Peyer's patch (tissue), 4 donors: ENCODE data around the gene SPATA24. TPM values are rescaled to one million over a fixed set of nuclear protein-coding genes. Genes with fewer than 3 reads are reported as not detected.

Source experiments
- DNase-seq, 3 donors: peaks; one replicate each; pipeline ENCODE4 v3.0.0-alpha.2; 2017 to 2019
- H3K27ac ChIP-seq, 4 donors: fragments of 200-600 bp; sonication (generic); one replicate each; pipeline ENCODE4 v1.5.1; 2016 to 2019
- H3K27me3 ChIP-seq, 2 donors: fragments of 200-600 bp; sonication (generic); one replicate each; pipeline ENCODE4 v1.5.1; 2019
- H3K36me3 ChIP-seq, 3 donors: fragments of 200-600 bp; sonication (generic); one replicate each; pipeline ENCODE4 v1.5.1; 2016 to 2019
- H3K4me1 ChIP-seq, 4 donors: fragments of 200-600 bp; sonication (generic); one replicate each; pipeline ENCODE4 v1.5.1; 2016 to 2019
- H3K4me3 ChIP-seq, 4 donors: fragments of 200-600 bp; sonication (generic); 1 replicate in 3 of 4; 2 replicates in 1 of 4; pipeline ENCODE4 v1.5.1; 2016 to 2019; ENCODE audit warnings: mild to moderate bottlenecking in 1 of 4
- H3K9me3 ChIP-seq, 4 donors: fragments of 200-600 bp; sonication (generic); one replicate each; pipeline ENCODE4 v1.5.1; 2016 to 2019; ENCODE audit warnings: mild to moderate bottlenecking in 1 of 4
- POLR2A ChIP-seq, 2 donors: fragments of 450-650 bp; IDR thresholded peaks; one replicate each; pipeline ENCODE4 v1.5.1; 2017; ENCODE audit warnings: antibody characterized with exemption in 2 of 2, mild to moderate bottlenecking in 2 of 2, moderate library complexity in 2 of 2
- total RNA-seq, 4 donors: library from RNA; depleted of rRNA; stranded (reverse); fragments of >200 nt; gene quantifications; one replicate each; pipeline ENCODE4 v1.1.0, GENCODE V29; 2016
- TF ChIP-seq, protein P1 (sequence below), 6 experiments: fragments of 450-650 bp in 4 of 6; fragments of 200-600 bp in 2 of 6; sonication (generic) in 1 of 6; IDR thresholded peaks; one replicate each; pipeline ENCODE4 v1.5.1; 2017 to 2019; ENCODE audit warnings: antibody characterized with exemption in 6 of 6, mild to moderate bottlenecking in 3 of 6, moderate library complexity in 1 of 6

Gene SPATA24
- total RNA-seq, 4 donors from 2014 or later, result 3.1 to 11.6 TPM; not detected in 2

DNA sequence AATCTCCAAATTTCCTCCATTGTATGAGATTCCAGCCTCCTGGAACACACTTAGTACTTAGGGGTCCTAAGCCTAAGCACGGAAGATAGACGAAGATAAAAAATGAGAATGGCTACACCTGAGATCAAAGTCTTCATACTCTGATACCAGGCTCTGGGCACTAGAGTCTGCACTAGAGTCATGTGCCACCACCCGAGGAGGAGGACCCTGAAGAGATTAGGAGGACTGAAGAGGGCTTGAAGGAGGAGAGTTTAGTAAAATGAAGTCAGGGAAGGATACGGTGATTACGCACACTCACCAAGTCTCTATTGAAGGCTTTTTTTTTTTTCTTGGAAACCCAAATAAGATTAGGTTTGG is 573 bp upstream of the SPATA24 start:
- Histone ChIP-seq H3K9me3 (no peaks in the 10 kb centered on the region), H3K4me3 (peak overlapping the region; percentile 52 to 77 (median 56)), H3K27me3 (no peaks in the 10 kb centered on the region), H3K36me3 (no peaks in the 10 kb centered on the region), H3K4me1 (peaks cover 0 to 9% (median 4%) of the 10 kb centered on the region in 4 donors), H3K27ac (peak overlapping the region; percentile 79 to 95 (median 89))
- TF ChIP-seq, protein P1, sequence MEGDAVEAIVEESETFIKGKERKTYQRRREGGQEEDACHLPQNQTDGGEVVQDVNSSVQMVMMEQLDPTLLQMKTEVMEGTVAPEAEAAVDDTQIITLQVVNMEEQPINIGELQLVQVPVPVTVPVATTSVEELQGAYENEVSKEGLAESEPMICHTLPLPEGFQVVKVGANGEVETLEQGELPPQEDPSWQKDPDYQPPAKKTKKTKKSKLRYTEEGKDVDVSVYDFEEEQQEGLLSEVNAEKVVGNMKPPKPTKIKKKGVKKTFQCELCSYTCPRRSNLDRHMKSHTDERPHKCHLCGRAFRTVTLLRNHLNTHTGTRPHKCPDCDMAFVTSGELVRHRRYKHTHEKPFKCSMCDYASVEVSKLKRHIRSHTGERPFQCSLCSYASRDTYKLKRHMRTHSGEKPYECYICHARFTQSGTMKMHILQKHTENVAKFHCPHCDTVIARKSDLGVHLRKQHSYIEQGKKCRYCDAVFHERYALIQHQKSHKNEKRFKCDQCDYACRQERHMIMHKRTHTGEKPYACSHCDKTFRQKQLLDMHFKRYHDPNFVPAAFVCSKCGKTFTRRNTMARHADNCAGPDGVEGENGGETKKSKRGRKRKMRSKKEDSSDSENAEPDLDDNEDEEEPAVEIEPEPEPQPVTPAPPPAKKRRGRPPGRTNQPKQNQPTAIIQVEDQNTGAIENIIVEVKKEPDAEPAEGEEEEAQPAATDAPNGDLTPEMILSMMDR (IDR thresholded peaks at IDR 0.05), result no peak
- no peak for TF ChIP-seq POLR2A (IDR thresholded peaks at IDR 0.05)
- DNase-seq, result no peak

DNA sequence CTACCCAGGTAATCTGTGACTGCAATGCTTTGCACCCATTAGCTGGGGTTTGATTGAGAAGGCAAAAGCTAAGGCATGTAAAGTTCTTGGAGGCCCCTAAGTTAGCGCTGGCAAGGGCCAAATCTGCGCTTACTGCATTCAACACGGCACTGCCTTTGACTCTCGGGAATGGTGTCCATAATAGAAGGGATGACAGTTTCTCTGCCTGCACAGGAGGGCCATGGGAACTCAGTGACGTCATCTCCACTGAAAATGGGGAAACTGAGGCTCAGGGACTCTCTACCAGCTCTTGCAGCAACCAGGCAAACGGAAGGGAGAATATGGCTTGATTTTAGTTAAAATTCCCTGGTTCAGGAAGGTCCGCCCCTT is 487 bp downstream of the SPATA24 start:
- peak overlapping the region; percentile 79 to 95 (median 89) for H3K27ac ChIP-seq
- peaks cover 0 to 9% (median 4%) of the 10 kb centered on the region in 4 donors for H3K4me1 ChIP-seq
- no peaks in the 10 kb centered on the region for H3K36me3 ChIP-seq
- DNase-seq, result no peak
- no peaks in the 10 kb centered on the region for H3K9me3 ChIP-seq
- TF ChIP-seq POLR2A (IDR thresholded peaks at IDR 0.05), result peak in 1 of 2 donors; percentile 4
- TF ChIP-seq, protein P1 (IDR thresholded peaks at IDR 0.05), result no peak
- peak overlapping the region; percentile 52 to 77 (median 56) for H3K4me3 ChIP-seq
- H3K27me3 ChIP-seq, result no peaks in the 10 kb centered on the region

DNA sequence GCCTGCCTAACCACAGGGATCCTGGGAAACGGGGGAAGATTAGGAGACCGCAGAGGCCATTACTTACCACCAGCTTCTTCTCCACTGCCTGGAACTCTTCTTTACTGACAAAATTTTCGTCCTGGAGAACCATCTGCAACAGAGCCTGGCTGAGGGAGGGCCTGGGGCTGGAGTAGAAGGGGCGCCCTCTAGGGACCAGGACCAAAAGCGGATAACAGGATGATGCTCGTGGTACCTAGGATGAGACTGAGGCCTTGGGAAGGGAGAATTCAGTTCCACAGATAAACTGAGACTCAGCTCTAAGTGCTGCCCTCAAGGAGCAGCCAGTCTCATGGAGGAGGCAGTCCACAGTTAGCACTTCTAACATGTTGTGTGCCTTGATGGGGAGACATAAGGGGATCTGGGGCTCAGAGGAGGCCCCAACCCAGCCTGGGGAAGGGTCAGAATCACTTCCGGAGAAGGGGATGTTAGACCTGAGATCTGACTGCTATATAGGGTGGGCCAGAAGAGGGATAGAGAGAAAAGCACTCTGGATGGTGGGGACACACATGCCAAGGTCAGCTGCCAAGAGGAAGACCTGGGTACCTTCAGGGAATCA is 1.2 kb downstream of the SPATA24 start:
- Histone ChIP-seq H3K9me3 (no peaks in the 10 kb centered on the region), H3K27me3 (no peaks in the 10 kb centered on the region), H3K4me3 (no peak overlapping the region), H3K36me3 (no peaks in the 10 kb centered on the region), H3K4me1 (peaks cover 0 to 9% (median 4%) of the 10 kb centered on the region in 4 donors), H3K27ac (peak overlapping the region in 1 of 4 donors; percentile 95)
- no peak for TF ChIP-seq POLR2A (IDR thresholded peaks at IDR 0.05)
- TF ChIP-seq, protein P1 (IDR thresholded peaks at IDR 0.05), result peak in 5 of 6 experiments; percentile 10 to 43 (median 30)
- DNase-seq, result no peak

DNA sequence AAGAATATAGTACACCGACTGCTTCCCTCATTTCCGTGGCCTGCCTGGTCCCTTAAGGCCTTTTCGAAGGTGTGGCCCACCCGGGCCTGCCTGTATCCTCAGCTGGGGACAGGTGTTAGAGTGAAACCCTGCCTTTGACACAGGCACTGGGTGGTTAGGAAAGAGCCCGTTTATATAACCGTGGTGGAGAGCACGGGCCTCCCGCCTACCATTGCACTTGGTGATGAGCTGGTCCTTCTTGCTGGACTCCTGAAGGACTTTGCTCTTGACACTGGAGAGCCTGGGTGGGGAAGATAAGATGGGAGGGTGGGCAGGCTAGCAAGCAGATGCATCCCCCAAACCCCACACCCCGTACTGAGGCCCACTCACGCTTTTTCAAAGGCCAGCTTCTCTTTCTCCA is 2.3 kb downstream of the SPATA24 start:
- Histone ChIP-seq H3K27me3 (no peaks in the 10 kb centered on the region), H3K4me1 (peaks cover 0 to 9% (median 4%) of the 10 kb centered on the region in 4 donors), H3K9me3 (no peaks in the 10 kb centered on the region), H3K27ac (no peak overlapping the region), H3K36me3 (no peaks in the 10 kb centered on the region), H3K4me3 (no peak overlapping the region)
- no peak for TF ChIP-seq POLR2A (IDR thresholded peaks at IDR 0.05)
- TF ChIP-seq, protein P1 (IDR thresholded peaks at IDR 0.05), result no peak
- no peak for DNase-seq

DNA sequence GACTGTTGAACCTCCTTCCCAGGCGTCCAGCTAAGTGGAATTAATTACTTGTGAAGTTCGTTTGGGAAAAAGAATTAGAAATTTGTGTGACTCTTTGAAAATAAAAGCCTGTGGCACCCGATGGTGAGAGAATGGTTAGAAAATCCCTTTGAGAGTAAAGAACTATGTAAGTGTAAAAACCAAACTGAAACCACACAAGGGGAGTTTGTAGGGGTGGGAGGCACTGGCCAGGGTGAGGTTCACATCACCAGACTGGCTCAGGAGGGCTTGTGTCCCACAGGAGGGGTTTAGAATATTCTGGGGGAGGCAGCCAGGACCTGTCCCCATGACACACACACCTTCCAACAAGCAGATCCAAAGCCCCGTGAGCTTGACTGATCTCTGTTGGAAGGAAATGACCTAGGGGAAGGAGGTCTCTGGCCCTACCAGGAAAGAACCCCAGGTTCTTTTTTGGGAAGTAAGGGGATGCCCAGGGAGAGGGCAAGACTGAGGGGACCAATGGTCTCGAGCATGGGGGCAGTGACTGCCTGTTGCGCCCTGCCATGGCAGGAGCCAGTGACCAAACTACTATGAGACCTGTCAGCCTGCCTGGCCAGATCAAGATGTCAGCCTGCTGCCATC is 4.3 kb downstream of the SPATA24 start:
- Histone ChIP-seq H3K9me3 (no peaks in the 10 kb centered on the region), H3K4me1 (peaks cover 0 to 17% (median 4%) of the 10 kb centered on the region in 4 donors), H3K27ac (no peak overlapping the region), H3K4me3 (no peak overlapping the region), H3K27me3 (no peaks in the 10 kb centered on the region), H3K36me3 (no peaks in the 10 kb centered on the region)
- TF ChIP-seq, protein P1 (IDR thresholded peaks at IDR 0.05), result no peak
- TF ChIP-seq POLR2A (IDR thresholded peaks at IDR 0.05), result no peak
- DNase-seq, result peak in 1 of 3 donors; percentile 38
